HG03342 (cell line): ENCODE measurements around the gene QRFP.

Experiments
- ATAC-seq: cut with Tn5 transposase; IDR thresholded peaks from one replicate; pipeline ENCODE4 v1.9.1; 2021; ENCODE audit warnings: mild to moderate bottlenecking, moderate library complexity; ENCODE audit not compliant: unreplicated experiment

Gene QRFP

GRCh38 chr9:130905125-130905901 is 8.7 kb upstream of the QRFP start:
- ATAC-seq: no peak

- ATAC-seq: no peak
Observed at GRCh38 chr9:130904070-130905044, 7.7 kb upstream of the QRFP start.

- ATAC-seq: no peak
Observed at GRCh38 chr9:130903194-130904069, 6.8 kb upstream of the QRFP start.

GRCh38 chr9:130902204-130903185 is 5.9 kb upstream of the QRFP start:
- no peak for ATAC-seq

- no peak for ATAC-seq
Observed at GRCh38 chr9:130901498-130902203, 5.0 kb upstream of the QRFP start.

- ATAC-seq: no peak
Observed at GRCh38 chr9:130900701-130901497, 4.3 kb upstream of the QRFP start.

- no peak for ATAC-seq
Observed at GRCh38 chr9:130899051-130899748, 2.6 kb upstream of the QRFP start.

- ATAC-seq: no peak
Observed at GRCh38 chr9:130898552-130898852, 1.9 kb upstream of the QRFP start.

- ATAC-seq: no peak
Observed at GRCh38 chr9:130897848-130898551, 1.4 kb upstream of the QRFP start.

GRCh38 chr9:130897105-130897751 is 616 bp upstream of the QRFP start:
- ATAC-seq: no peak

GRCh38 chr9:130895481-130896232 is 955 bp downstream of the QRFP start:
- no peak for ATAC-seq

GRCh38 chr9:130895038-130895437 is 1.6 kb downstream of the QRFP start:
- ATAC-seq: no peak

- no peak for ATAC-seq
Observed at GRCh38 chr9:130894546-130894945, 2.1 kb downstream of the QRFP start.

- ATAC-seq: no peak
Observed at GRCh38 chr9:130893341-130894101, 3.1 kb downstream of the QRFP start.
